Measurements from ENCODE around the gene UFM1.

Gene UFM1

GRCh38 chr13:38409771-38410170 lies 60.1 kb downstream of the UFM1 start:
- Mint-ChIP-seq H3K27me3 (no peaks in the 10 kb centered on the region), H3K9me3 (no peaks in the 10 kb centered on the region), H3K36me3 (ENCODE audit: insufficient read depth) (no peaks in the 10 kb centered on the region), H3K27ac (no peak overlapping the region), H3K4me1 (ENCODE audit: low read depth in 2 of 2) (no peaks in the 10 kb centered on the region), H3K4me3 (no peak overlapping the region)
- ATAC-seq (replicated peaks) (no peak), DNase-seq (no peak)

DNA sequence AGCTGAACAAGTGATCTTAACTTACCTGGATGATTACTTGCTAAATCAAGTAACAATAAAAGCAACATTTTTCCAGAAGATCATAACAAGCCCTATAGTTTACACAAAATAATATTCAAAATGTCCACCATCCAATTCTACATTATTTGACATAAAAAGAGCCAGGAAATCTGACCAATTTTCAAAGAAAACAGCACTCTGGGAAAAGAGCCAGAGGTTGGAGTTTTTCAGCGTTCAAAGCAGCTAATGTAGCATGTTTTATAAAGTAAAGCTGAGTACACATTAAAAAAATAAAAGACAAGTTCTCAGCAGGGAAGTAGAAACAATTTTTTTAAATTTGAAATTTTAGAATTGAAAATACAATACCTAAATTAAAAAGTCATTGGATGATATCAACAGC lies 62.6 kb downstream of the UFM1 start:
- ATAC-seq (replicated peaks) (no peak), DNase-seq (no peak)
- Mint-ChIP-seq H3K4me3 (no peak overlapping the region), H3K9me3 (no peaks in the 10 kb centered on the region), H3K27me3 (no peaks in the 10 kb centered on the region), H3K36me3 (ENCODE audit: insufficient read depth) (no peaks in the 10 kb centered on the region), H3K4me1 (ENCODE audit: low read depth in 2 of 2) (peaks cover 0 to 5% of the 10 kb centered on the region in 2 donors), H3K27ac (no peak overlapping the region)

Data from effector memory CD8-positive, alpha-beta T cell (primary cell).